AG04450 (cell line): ENCODE data around the gene ZNF335. TPM values are rescaled to one million over a fixed set of nuclear protein-coding genes. Genes with fewer than 3 reads are reported as not detected.

Source experiments
- CTCF ChIA-PET: fragments of 300-600, 350-600 bp; formaldehyde crosslinking; extraction: SDS; loops from one replicate; lab custom pipeline; 2022; ENCODE audit warnings: antibody characterized with exemption, inconsistent platforms; lab: Charles Lee
- POLR2A ChIA-PET: fragments of 350-600 bp; formaldehyde crosslinking; extraction: SDS; loops from one replicate; lab custom pipeline; 2021; ENCODE audit warnings: antibody characterized with exemption, inconsistent platforms; lab: Yijun Ruan, JAX
- DNase-seq: peaks from one replicate; pipeline ENCODE4 v3.0.0-alpha.2; 2011; ENCODE audit warnings: low read depth, low spot score
- H3K27ac ChIP-seq: one replicate; pipeline ENCODE4 v1.5.1; 2012; ENCODE audit warnings: low read depth, low read length, control low read depth
- H3K27me3 ChIP-seq: one replicate; pipeline ENCODE4 v1.6.0; 2012; ENCODE audit warnings: low read length; ENCODE audit not compliant: control insufficient read depth, insufficient read depth
- H3K4me3 ChIP-seq: 2 replicates; pipeline ENCODE4 v1.5.1; 2011; ENCODE audit warnings: mild to moderate bottlenecking, low read depth, low read length, control low read depth
- H3K9me3 ChIP-seq: 2 replicates; pipeline ENCODE4 v1.5.1; 2012; ENCODE audit warnings: low read length; ENCODE audit not compliant: control insufficient read depth, insufficient read depth
- CTCF ChIP-seq: IDR thresholded peaks from 2 replicates; pipeline ENCODE4 v1.5.1; 2011; ENCODE audit warnings: low read depth, low read length, control low read depth, inconsistent platforms
- polyA plus RNA-seq: library from polyadenylated mRNA; depleted of rRNA; stranded (reverse); fragments of >200 nt; gene quantifications from 2 replicates; pipeline ENCODE4 v1.2.3, GENCODE V29; 2011

The ZNF335 gene
- polyA plus RNA-seq, 1 experiment, result 5.5 TPM

GRCh38 chr20:45940469-45940868 lies 31.5 kb downstream of the ZNF335 start:
- CTCF ChIA-PET, result interaction anchor here (1.0 kb wide), 2 partner anchors 29 to 49 kb away, joined by 3 read pairs; no protein-coding TSS in a partner anchor
- H3K27ac ChIP-seq, result no peak overlapping the region
- H3K27me3 ChIP-seq, result no peaks in the 10 kb centered on the region
- no peak for DNase-seq
- no peak overlapping the region for H3K4me3 ChIP-seq
- TF ChIP-seq CTCF, result no peak
- H3K9me3 ChIP-seq, result no peaks in the 10 kb centered on the region; the same call in 1 of the 2 replicates
- POLR2A ChIA-PET, result interaction anchor here (1.2 kb wide), 1 partner anchor 29 kb away, joined by 3 read pairs; the partner anchor contains the start of gene PLTP

GRCh38 chr20:45940053-45940452 lies 31.9 kb downstream of the ZNF335 start:
- no peaks in the 10 kb centered on the region for H3K27me3 ChIP-seq
- H3K9me3 ChIP-seq, result no peaks in the 10 kb centered on the region
- no peak overlapping the region for H3K27ac ChIP-seq
- no peak for DNase-seq
- CTCF ChIA-PET, result interaction anchor here (1.0 kb wide), 2 partner anchors 30 to 48 kb away, joined by 3 read pairs; no protein-coding TSS in a partner anchor
- no peak overlapping the region for H3K4me3 ChIP-seq
- POLR2A ChIA-PET, result interaction anchor here (1.2 kb wide), 1 partner anchor 29 kb away, joined by 3 read pairs; the partner anchor contains the start of gene PLTP
- no peak for TF ChIP-seq CTCF

- Histone ChIP-seq H3K4me3 (no peak overlapping the region), H3K9me3 (no peaks in the 10 kb centered on the region; the same call in 1 of the 2 replicates), H3K27me3 (no peaks in the 10 kb centered on the region), H3K27ac (no peak overlapping the region)
- TF ChIP-seq CTCF, result no peak
- POLR2A ChIA-PET, result no interaction called here
- DNase-seq, result no peak
- CTCF ChIA-PET, result interaction anchor here (2.1 to 3.1 kb wide), 2 partner anchors 31 to 140 kb away, joined by 9 to 28 read pairs; no protein-coding TSS in a partner anchor
Observed at GRCh38 chr20:45938727-45939438, 33.1 kb downstream of the ZNF335 start.

GRCh38 chr20:45937765-45938164 lies 34.2 kb downstream of the ZNF335 start:
- no peak for DNase-seq
- Histone ChIP-seq H3K9me3 (no peaks in the 10 kb centered on the region; the same call in 1 of the 2 replicates), H3K27ac (no peak overlapping the region), H3K27me3 (no peaks in the 10 kb centered on the region), H3K4me3 (no peak overlapping the region)
- POLR2A ChIA-PET, result interaction anchor here (4.1 kb wide), 1 partner anchor 11 kb away, joined by 43 read pairs; no protein-coding TSS in a partner anchor
- CTCF ChIA-PET, result interaction anchor here (2.1 to 3.1 kb wide), 2 partner anchors 32 to 138 kb away, joined by 9 to 28 read pairs; no protein-coding TSS in a partner anchor
- no peak for TF ChIP-seq CTCF
